NCI-H1048 (cell line): ENCODE results near the gene PLSCR5.

Source experiments
- DNase-seq: peaks from one replicate; lab custom pipeline; 2025; lab: John Stamatoyannopoulos, UW

The PLSCR5 gene

GRCh38 chr3:146585156-146585555 lies 20.0 kb downstream of the PLSCR5 start:
- DNase-seq, result no peak

- DNase-seq, result no peak
Measured at GRCh38 chr3:146581951-146582467, 23.1 kb downstream of the PLSCR5 start.

GRCh38 chr3:146581080-146581601 lies 24.0 kb downstream of the PLSCR5 start:
- no peak for DNase-seq

GRCh38 chr3:146577662-146578061 lies 27.5 kb downstream of the PLSCR5 start:
- DNase-seq, result no peak

GRCh38 chr3:146575636-146576035 lies 29.5 kb downstream of the PLSCR5 start:
- no peak for DNase-seq

- DNase-seq, result no peak
Measured at GRCh38 chr3:146574173-146574572, 31.0 kb downstream of the PLSCR5 start.

- no peak for DNase-seq
Measured at GRCh38 chr3:146569314-146569713, 35.8 kb downstream of the PLSCR5 start.

- DNase-seq, result no peak
Measured at GRCh38 chr3:146566138-146566537, 39.0 kb downstream of the PLSCR5 start.

GRCh38 chr3:146561879-146562278 lies 43.3 kb downstream of the PLSCR5 start:
- no peak for DNase-seq

- no peak for DNase-seq
Measured at GRCh38 chr3:146561463-146561862, 43.7 kb downstream of the PLSCR5 start.

GRCh38 chr3:146560678-146561077 lies 44.5 kb downstream of the PLSCR5 start:
- no peak for DNase-seq

GRCh38 chr3:146559388-146559787 lies 45.8 kb downstream of the PLSCR5 start:
- DNase-seq, result no peak

- DNase-seq, result no peak
Measured at GRCh38 chr3:146558781-146559180, 46.4 kb downstream of the PLSCR5 start.

- no peak for DNase-seq
Measured at GRCh38 chr3:146557745-146558144, 47.4 kb downstream of the PLSCR5 start.

GRCh38 chr3:146555311-146555710 lies 49.8 kb downstream of the PLSCR5 start:
- no peak for DNase-seq

GRCh38 chr3:146554151-146554760 lies 50.9 kb downstream of the PLSCR5 start:
- DNase-seq, result no peak

- no peak for DNase-seq
Measured at GRCh38 chr3:146550743-146551510, 54.2 kb downstream of the PLSCR5 start.

- DNase-seq, result no peak
Measured at GRCh38 chr3:146550070-146550615, 55.0 kb downstream of the PLSCR5 start.

GRCh38 chr3:146547235-146547835 lies 57.8 kb downstream of the PLSCR5 start:
- DNase-seq, result no peak

- no peak for DNase-seq
Measured at GRCh38 chr3:146546366-146546965, 58.7 kb downstream of the PLSCR5 start.

GRCh38 chr3:146544929-146545528 lies 60.1 kb downstream of the PLSCR5 start:
- DNase-seq, result no peak
